ENCODE data around the gene PUS3. TPM values are rescaled to one million over a fixed set of nuclear protein-coding genes. Genes with fewer than 3 reads are reported as not detected.
A peak's percentile ranks its signal among the peaks of the same experiment; 100 is the strongest.

Gene PUS3
- total RNA-seq, 1 donor from 2014 or later: 7.7 TPM

DNA sequence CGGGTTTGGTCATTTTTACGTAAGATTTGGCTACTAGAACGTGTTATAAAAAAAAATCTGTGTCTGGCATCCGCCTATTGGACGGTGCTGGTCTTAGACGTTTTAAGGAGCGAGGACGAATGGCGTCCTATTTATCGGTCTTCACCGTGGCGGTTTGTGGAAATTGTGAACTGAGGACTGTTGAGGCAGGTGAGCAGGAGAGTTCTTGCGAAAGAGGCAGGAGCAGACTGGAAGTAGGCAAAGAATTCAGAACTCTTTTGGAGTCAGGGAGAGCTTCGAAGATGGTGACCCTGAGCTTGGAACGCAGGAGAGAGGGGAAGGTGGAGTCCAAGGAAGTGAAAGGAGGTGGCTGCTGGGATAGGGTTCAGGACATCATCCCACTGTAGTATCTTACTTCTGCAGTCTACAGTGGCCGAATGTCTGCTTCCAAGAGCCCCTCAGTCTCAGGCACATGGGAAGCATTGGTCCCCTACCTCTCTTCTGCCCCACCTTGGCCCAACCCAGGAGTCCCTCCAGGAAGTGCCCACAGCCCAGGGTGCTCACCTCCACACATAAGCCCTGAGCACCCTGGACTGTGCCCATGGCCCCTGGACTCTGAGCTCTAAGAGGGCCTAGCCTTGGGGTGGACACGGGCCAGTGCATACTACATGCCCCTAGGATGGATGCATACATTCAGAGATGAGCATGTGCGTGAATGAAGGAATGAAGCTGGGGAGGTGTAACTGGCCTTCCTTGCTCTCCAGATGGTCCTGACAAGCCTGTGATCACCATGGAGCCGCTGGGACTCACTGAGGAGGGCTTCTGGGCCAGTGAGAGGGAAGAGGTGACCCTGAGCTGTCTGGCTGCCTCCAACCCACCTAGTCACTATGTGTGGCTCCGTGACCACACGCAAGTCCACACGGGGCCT is 46.5 kb upstream of the PUS3 start:
- no peak for DNase-seq
- peaks cover 25% of the 10 kb centered on the region for H3K27me3 ChIP-seq (ENCODE audit: low read depth)
- H3K4me3 ChIP-seq: no peak overlapping the region
- TF ChIP-seq, protein P1, sequence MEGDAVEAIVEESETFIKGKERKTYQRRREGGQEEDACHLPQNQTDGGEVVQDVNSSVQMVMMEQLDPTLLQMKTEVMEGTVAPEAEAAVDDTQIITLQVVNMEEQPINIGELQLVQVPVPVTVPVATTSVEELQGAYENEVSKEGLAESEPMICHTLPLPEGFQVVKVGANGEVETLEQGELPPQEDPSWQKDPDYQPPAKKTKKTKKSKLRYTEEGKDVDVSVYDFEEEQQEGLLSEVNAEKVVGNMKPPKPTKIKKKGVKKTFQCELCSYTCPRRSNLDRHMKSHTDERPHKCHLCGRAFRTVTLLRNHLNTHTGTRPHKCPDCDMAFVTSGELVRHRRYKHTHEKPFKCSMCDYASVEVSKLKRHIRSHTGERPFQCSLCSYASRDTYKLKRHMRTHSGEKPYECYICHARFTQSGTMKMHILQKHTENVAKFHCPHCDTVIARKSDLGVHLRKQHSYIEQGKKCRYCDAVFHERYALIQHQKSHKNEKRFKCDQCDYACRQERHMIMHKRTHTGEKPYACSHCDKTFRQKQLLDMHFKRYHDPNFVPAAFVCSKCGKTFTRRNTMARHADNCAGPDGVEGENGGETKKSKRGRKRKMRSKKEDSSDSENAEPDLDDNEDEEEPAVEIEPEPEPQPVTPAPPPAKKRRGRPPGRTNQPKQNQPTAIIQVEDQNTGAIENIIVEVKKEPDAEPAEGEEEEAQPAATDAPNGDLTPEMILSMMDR (IDR thresholded peaks at IDR 0.05; ENCODE audit: borderline replicate concordance): no peak
- H3K9me3 ChIP-seq (replicated peaks): no peaks in the 10 kb centered on the region
- intact Hi-C loops (cut with micrococcal nuclease): no loop called here
- peak overlapping the region; percentile 3 for H3K27ac ChIP-seq (replicated peaks)
- H3K4me1 ChIP-seq: peaks cover 25% of the 10 kb centered on the region
- no peaks in the 10 kb centered on the region for H3K36me3 ChIP-seq

DNA sequence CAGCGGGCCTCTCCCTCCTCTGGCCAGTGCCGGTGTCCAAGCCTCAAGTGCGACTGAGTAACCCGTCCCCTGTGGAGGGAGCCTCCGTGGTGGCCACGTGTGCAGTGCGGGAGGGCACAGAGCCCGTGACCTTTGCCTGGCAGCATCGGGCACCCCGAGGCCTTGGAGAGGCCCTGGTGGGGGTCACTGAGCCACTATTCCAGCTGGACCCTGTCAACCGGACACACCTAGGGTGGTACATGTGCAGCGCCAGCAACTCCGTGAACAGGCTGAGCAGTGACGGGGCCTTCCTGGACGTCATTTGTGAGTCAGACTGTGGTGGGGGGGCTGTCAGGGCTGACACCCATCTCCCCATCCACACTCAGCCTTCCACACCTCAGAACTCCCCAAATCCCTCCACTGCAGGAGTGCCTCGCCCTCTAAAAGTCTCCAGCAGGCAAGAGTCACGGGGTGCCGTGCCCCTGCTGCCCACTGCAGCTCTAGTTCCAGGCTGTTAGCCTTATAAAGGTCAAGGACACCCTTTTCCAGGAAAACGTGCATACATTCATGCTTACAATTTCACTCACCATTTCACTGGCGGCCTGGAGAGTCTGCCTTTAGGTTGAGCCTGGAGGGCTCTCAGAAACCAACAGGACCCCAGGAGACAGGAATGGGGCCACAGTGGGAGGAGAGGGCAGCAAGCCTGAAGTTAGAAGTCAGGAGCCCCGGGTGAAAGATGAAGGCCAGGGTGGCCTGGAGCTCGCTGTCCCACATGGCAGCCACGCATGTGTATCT is 45.5 kb upstream of the PUS3 start:
- peaks cover 29% of the 10 kb centered on the region for H3K27me3 ChIP-seq (ENCODE audit: low read depth)
- no peak overlapping the region for H3K4me3 ChIP-seq
- TF ChIP-seq, protein P1 (IDR thresholded peaks at IDR 0.05; ENCODE audit: borderline replicate concordance): no peak
- H3K4me1 ChIP-seq: peaks cover 25% of the 10 kb centered on the region
- no peaks in the 10 kb centered on the region for H3K9me3 ChIP-seq (replicated peaks)
- intact Hi-C loops (cut with micrococcal nuclease): no loop called here
- no peaks in the 10 kb centered on the region for H3K36me3 ChIP-seq
- H3K27ac ChIP-seq (replicated peaks): no peak overlapping the region
- no peak for DNase-seq

DNA sequence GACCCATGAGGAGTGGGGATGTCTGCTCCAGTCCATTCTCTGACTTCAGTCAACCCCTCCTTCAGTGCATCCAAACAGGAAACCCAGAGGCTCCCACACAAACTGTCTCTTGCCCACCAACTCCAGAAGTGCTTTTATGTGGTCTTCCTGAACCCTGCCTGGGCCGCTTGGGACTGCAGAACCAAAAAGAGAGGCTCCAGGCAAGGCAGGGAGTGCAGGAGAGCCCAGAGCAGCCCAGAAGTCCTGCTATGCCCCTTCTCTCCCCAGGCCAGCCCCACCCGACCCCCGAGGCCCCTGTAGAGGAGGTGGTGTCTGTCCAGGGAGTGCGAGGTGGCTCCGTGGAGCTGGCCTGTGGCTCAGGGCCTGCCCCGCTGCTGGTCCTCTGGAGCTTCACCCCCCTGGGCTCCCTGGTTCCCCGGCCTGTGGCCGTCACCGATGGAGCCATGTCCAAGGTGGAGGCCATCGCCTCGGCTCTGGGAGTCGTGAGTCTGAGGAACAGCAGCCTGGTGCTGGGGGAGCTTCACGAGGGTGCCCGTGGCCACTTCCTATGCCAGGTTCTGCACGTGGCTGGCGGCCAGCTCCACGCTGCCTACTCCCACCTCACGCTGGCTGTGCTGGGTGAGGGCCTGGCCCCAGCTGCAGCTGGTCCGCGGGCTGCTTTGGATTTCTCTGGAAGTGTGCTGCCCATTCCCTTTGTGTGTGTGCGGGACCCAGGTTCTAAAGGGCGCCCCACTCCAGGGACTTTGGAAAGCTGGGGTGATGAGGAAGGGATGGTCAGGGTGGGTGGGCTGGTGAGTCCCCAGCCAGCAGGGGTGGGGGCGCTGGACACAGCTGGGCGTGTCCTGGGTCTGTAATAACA is 44.6 kb upstream of the PUS3 start:
- no peaks in the 10 kb centered on the region for H3K36me3 ChIP-seq
- intact Hi-C loops (cut with micrococcal nuclease): no loop called here
- peaks cover 20% of the 10 kb centered on the region for H3K4me1 ChIP-seq
- TF ChIP-seq, protein P1 (IDR thresholded peaks at IDR 0.05; ENCODE audit: borderline replicate concordance): no peak
- DNase-seq: no peak
- H3K4me3 ChIP-seq: no peak overlapping the region
- no peak overlapping the region for H3K27ac ChIP-seq (replicated peaks)
- H3K27me3 ChIP-seq (ENCODE audit: low read depth): peaks cover 29% of the 10 kb centered on the region
- H3K9me3 ChIP-seq (replicated peaks): no peaks in the 10 kb centered on the region

DNA sequence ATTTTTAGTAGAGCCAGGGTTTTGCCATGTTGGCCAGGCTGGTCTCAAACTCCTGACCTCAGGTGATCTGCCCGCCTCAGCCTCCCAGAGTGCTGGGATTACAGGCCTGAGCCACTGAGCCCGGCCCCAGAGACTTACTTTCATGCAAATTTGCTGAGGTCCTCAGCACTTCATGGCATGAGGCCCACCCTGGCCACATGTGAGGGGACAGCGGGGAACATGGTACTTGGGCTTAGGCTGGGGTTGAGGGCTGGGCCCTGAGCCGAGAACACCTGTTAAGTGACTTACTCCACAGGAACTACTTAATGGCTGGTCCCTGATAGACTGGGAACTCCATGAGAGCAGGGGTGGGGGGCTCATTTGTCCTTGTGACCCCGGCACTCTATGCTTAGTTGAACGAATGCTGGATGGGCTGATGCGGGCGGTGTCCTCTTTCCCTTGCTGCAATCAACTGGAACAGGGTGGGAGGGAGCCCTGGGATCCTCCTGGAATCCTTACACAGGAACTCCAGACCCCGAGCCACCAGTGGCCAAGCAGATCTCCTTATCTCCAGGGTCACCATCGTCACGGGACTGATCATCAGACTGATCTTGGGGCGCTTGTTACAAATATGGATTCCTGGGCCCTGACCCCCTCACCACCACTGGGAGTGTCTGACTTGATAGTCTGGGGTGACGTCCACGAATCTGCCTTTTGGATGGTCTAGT is 43.9 kb upstream of the PUS3 start:
- DNase-seq: no peak
- Histone ChIP-seq H3K4me1 (peaks cover 22% of the 10 kb centered on the region), H3K36me3 (no peaks in the 10 kb centered on the region), H3K9me3 (replicated peaks) (no peaks in the 10 kb centered on the region), H3K4me3 (no peak overlapping the region), H3K27me3 (ENCODE audit: low read depth) (peaks cover 29% of the 10 kb centered on the region), H3K27ac (replicated peaks) (no peak overlapping the region)
- intact Hi-C loops (cut with micrococcal nuclease): no loop called here
- TF ChIP-seq, protein P1 (IDR thresholded peaks at IDR 0.05; ENCODE audit: borderline replicate concordance): no peak

Data from left ventricle myocardium inferior (tissue), 1 donor.